ENCODE measurements around the gene CAPZA2. TPM values are rescaled to one million over a fixed set of nuclear protein-coding genes. Genes with fewer than 3 reads are reported as not detected.

Gene CAPZA2
- total and polyA plus RNA-seq, 9 of the 15 experiments (the other 6 are each of a cell fraction or from before 2014, with no cell fraction given): 67.0 to 524 (median 176) TPM

GRCh38 chr7:116876664-116877442 lies 14.5 kb downstream of the CAPZA2 start (continued):
- TF ChIP-seq ATF1 (CRISPR knock-in tag; IDR thresholded peaks at IDR 0.05) (no peak), ATF1 (tag; IDR thresholded peaks at IDR 0.05) (peak; percentile 94), ZNF408 (CRISPR knock-in tag; IDR thresholded peaks at IDR 0.05; ENCODE audit: low read depth) (no peak), ZNF347 (CRISPR knock-in tag; IDR thresholded peaks at IDR 0.05; ENCODE audit: low read depth) (peak; percentile 64; the same call in 1 of the 2 replicates), DDX20 (tag; IDR thresholded peaks at IDR 0.05; ENCODE audit: low read depth) (peak; percentile 90), C11orf30 (IDR thresholded peaks at IDR 0.05; ENCODE audit: low read depth) (peak; percentile 75), STAT5A (IDR thresholded peaks at IDR 0.05; ENCODE audit: borderline replicate concordance, low read length) (peak; percentile 99), CHD4 (IDR thresholded peaks at IDR 0.05; ENCODE audit: insufficient read depth, insufficient replicate concordance, low read depth, low read length, poor library complexity, severe bottlenecking) (no peak), ETV1 (tag; conservative IDR thresholded peaks at IDR 0.05; ENCODE audit: low read depth) (peak; percentile 86), NUFIP1 (IDR thresholded peaks at IDR 0.05; ENCODE audit: partially characterized antibody) (peak; percentile 43), KDM1A (IDR thresholded peaks at IDR 0.05) (peak; percentile 98 to 99), MBD1 (CRISPR knock-in tag; IDR thresholded peaks at IDR 0.05) (no peak; the same call in 1 of the 2 replicates), E4F1 (CRISPR knock-in tag; IDR thresholded peaks at IDR 0.05; ENCODE audit: borderline replicate concordance) (no peak), NR0B1 (IDR thresholded peaks at IDR 0.05; ENCODE audit: partially characterized antibody) (no peak), CREB3L1 (IDR thresholded peaks at IDR 0.05; ENCODE audit: borderline replicate concordance, low read depth) (peak; percentile 86; the same call in 1 of the 2 replicates), KDM2B (CRISPR knock-in tag; IDR thresholded peaks at IDR 0.05) (no peak), MAFG (tag; conservative IDR thresholded peaks at IDR 0.05) (peak; percentile 71), KLF13 (tag; IDR thresholded peaks at IDR 0.05; ENCODE audit: borderline replicate concordance, low read depth) (no peak), ID3 (CRISPR knock-in tag; IDR thresholded peaks at IDR 0.05) (no peak), ID3 (tag; IDR thresholded peaks at IDR 0.05) (peak; percentile 97), ZNF583 (CRISPR knock-in tag; IDR thresholded peaks at IDR 0.05) (peak; percentile 83; the same call in 1 of the 2 replicates)

Data from K562 (cell line).